ENCODE data around the gene RPS19. TPM values are rescaled to one million over a fixed set of nuclear protein-coding genes. Genes with fewer than 3 reads are reported as not detected.

The RPS19 gene
- total RNA-seq, 1 donor = 600 TPM

DNA sequence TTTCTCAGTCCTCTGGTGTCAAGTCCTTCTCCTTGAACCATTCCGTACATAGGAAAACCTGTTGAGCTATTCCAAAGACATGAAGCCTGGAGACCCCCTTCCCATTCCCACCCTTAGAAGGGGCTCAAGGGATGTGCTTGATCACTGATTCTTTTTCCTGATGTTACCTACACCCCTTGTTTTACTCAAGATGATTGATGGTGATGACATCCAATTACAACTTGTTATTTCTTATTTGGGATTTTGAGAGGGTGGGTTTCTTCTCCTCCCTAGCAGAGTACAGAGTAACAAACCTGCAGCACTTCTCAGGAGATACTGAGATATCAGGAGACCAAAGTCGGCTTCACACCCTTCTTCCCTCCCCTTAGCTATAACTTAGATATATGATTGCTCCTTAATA lies 6.7 kb upstream of the RPS19 start:
- no peak for DNase-seq (ENCODE audit: low read depth)
- TF ChIP-seq, protein P1, sequence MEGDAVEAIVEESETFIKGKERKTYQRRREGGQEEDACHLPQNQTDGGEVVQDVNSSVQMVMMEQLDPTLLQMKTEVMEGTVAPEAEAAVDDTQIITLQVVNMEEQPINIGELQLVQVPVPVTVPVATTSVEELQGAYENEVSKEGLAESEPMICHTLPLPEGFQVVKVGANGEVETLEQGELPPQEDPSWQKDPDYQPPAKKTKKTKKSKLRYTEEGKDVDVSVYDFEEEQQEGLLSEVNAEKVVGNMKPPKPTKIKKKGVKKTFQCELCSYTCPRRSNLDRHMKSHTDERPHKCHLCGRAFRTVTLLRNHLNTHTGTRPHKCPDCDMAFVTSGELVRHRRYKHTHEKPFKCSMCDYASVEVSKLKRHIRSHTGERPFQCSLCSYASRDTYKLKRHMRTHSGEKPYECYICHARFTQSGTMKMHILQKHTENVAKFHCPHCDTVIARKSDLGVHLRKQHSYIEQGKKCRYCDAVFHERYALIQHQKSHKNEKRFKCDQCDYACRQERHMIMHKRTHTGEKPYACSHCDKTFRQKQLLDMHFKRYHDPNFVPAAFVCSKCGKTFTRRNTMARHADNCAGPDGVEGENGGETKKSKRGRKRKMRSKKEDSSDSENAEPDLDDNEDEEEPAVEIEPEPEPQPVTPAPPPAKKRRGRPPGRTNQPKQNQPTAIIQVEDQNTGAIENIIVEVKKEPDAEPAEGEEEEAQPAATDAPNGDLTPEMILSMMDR (IDR thresholded peaks at IDR 0.05; ENCODE audit: insufficient read depth, low read depth, low read length) = no peak
- no peak overlapping the region for H3K4me3 ChIP-seq (ENCODE audit: low read depth, low read length)

DNA sequence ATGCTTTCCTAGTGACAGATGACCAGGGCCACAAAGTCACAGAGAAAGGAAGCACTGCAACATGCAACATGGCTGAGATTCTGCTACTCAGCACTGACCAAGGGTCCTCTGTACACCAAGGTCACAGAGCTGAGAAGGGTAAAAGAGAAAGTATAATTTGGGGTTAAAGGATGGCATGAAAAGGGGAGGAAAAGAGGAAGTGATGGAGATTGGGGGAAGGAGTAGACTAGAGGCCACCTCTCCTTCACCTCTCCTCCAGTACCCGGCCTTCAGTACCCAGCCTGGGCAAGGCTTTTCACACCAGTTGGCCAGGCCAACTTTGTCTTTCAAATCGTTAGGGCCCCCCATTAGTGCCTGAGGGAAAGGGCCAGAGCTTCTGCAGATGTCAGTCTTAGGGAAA lies 6.3 kb upstream of the RPS19 start:
- H3K4me3 ChIP-seq (ENCODE audit: low read depth, low read length) = no peak overlapping the region
- TF ChIP-seq, protein P1 (IDR thresholded peaks at IDR 0.05; ENCODE audit: insufficient read depth, low read depth, low read length) = no peak
- DNase-seq (ENCODE audit: low read depth) = no peak

DNA sequence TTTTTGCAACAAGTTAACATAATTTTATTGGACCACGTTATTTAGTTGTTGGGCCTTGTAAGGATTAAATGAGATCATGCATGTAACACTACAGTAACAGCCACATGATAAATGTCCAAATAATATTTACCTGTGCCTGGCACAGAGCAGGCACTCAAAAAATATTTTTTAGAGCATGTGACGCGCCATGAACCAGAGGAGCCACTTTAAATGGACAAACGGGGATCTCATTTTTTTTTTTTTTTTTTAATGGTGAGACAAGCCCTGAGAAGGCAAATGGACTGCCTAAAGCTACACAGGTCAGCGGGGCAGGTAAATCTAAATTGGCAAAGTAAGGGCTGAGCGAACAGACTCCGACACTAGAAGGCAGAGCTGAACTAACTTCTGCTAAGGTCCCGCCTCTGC lies 840 bp upstream of the RPS19 start:
- H3K4me3 ChIP-seq (ENCODE audit: low read depth, low read length) = peak overlapping the region; percentile 53
- TF ChIP-seq, protein P1 (IDR thresholded peaks at IDR 0.05; ENCODE audit: insufficient read depth, low read depth, low read length) = no peak
- no peak for DNase-seq (ENCODE audit: low read depth)

DNA sequence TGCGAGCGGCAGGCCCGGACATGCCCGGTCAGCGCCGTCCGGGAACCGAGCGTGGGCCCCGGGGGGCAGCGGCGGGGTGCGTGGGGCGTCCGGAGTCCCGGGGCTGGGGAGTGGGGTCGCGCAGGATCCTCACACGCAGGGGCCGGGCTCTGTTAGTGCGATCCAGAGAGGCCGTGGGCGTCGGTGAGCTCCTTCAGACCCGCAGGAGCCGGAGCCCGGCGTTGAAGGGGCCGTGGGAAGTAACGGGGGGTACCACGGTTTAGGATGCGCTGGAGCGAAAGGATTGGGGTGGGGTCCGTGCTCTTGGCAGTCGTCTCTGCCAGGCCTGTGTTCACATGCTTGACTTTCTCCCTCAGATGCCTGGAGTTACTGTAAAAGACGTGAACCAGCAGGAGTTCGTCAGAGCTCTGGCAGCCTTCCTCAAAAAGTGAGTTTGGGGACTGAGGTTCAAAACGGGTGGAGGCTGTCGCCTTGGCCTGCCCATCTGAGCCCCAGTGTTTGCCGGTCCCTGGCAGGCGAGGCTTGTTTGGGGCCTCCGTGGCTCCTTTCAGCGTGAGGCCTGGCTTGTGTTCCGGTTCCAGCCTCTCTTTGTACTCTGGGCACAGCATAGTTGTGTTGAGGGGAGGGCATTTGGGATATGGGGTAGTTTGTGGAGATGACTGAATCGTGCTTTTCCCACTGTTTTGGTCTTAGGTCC lies 512 bp downstream of the RPS19 start:
- H3K4me3 ChIP-seq (ENCODE audit: low read depth, low read length) = peak overlapping the region; percentile 99
- DNase-seq (ENCODE audit: low read depth) = peak; percentile 32
- TF ChIP-seq, protein P1 (IDR thresholded peaks at IDR 0.05; ENCODE audit: insufficient read depth, low read depth, low read length) = no peak

DNA sequence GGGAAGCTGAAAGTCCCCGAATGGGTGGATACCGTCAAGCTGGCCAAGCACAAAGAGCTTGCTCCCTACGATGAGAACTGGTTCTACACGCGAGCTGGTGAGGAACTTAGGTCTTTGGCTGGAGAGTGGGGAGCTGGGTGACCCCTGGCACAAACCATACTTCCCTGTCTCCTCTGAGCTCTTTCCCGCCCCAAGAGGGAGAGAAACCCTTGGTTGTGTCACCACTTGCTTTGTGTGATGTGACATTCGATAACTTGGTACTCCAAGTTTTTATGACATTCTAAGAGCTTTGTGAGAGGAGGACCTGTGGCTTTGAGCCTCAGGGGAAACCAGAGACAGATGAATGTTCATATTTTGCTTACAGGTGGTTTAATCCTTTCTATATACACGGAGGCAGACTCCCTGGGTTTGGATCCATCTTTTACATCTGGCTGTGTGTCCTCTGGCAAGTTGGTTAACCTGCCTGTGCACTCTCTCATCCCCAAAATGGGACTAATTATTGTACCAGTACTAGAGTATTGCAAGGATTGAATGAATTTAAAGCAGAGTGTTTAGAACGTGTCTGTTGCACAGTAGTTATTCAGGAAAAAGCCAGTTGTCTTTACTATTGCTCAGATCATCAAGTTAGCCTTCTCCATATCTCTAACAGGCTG lies 1.2 kb downstream of the RPS19 start:
- TF ChIP-seq, protein P1 (IDR thresholded peaks at IDR 0.05; ENCODE audit: insufficient read depth, low read depth, low read length) = no peak
- no peak for DNase-seq (ENCODE audit: low read depth)

DNA sequence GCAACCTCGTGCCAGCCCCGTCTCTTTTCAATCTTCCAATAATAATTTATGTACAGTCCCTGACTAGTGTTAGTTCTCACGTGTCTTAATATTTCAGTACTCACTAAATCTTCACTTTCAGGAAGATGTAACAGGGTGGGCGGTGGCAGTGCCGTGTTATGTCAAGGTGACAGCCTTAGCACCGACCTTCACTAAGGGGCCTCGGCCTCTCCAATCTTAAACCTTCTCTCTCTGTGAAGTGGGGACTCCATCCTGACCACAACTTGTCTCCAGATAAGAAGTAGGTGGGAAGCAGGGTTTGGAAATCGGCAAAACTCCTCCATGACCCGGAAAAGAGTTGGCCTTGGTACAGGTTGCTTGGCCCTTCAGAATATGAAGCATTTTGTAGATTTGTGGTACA lies 1.8 kb downstream of the RPS19 start:
- TF ChIP-seq, protein P1 (IDR thresholded peaks at IDR 0.05; ENCODE audit: insufficient read depth, low read depth, low read length) = no peak
- peak overlapping the region; percentile 99 for H3K4me3 ChIP-seq (ENCODE audit: low read depth, low read length)
- no peak for DNase-seq (ENCODE audit: low read depth)

More for the DNA sequence above, 1.2 kb downstream of the RPS19 start:
- H3K4me3 ChIP-seq (ENCODE audit: low read depth, low read length) = peak overlapping the region; percentile 99

Measured in fibroblast of villous mesenchyme (primary cell).